ENCODE data around the gene NELFCD.

The NELFCD gene

GRCh38 chr20:58994390-58995159, 13.5 kb downstream of the NELFCD start:
- Histone ChIP-seq H3K27ac (replicated peaks) (no peak overlapping the region), H3K27me3 (ENCODE audit: insufficient read depth, poor library complexity, severe bottlenecking) (no peaks in the 10 kb centered on the region), H3K4me3 (replicated peaks; ENCODE audit: insufficient read depth, low read length) (no peak overlapping the region)
- DNase-seq (ENCODE audit: low read depth in 1 of 2, low spot score in 1 of 2) = no peak
- TF ChIP-seq GABPA (IDR thresholded peaks at IDR 0.05; ENCODE audit: low read depth) = no peak
- no peak for TF ChIP-seq POLR2AphosphoS5 (IDR thresholded peaks at IDR 0.05; ENCODE audit: low read depth)
- no peak for TF ChIP-seq CTCF (IDR thresholded peaks at IDR 0.05; ENCODE audit: insufficient read depth, low read length)
- TF ChIP-seq REST (IDR thresholded peaks at IDR 0.05; ENCODE audit: insufficient replicate concordance, low read depth) = no peak
- TF ChIP-seq SPI1 (IDR thresholded peaks at IDR 0.05; ENCODE audit: borderline replicate concordance, low read depth) = no peak; the same call in 1 of the 2 replicates

- H3K4me3 ChIP-seq (replicated peaks; ENCODE audit: insufficient read depth, low read length) = no peak overlapping the region
- TF ChIP-seq REST (IDR thresholded peaks at IDR 0.05; ENCODE audit: insufficient replicate concordance, low read depth) (no peak), GABPA (IDR thresholded peaks at IDR 0.05; ENCODE audit: low read depth) (no peak), POLR2AphosphoS5 (IDR thresholded peaks at IDR 0.05; ENCODE audit: low read depth) (no peak), CTCF (IDR thresholded peaks at IDR 0.05; ENCODE audit: insufficient read depth, low read length) (no peak), SPI1 (IDR thresholded peaks at IDR 0.05; ENCODE audit: borderline replicate concordance, low read depth) (no peak)
- no peak for DNase-seq (ENCODE audit: low read depth in 1 of 2, low spot score in 1 of 2)
- no peaks in the 10 kb centered on the region for H3K27me3 ChIP-seq (ENCODE audit: insufficient read depth, poor library complexity, severe bottlenecking)
- H3K27ac ChIP-seq (replicated peaks) = no peak overlapping the region
These were observed 14.6 kb downstream of the NELFCD start for GRCh38 chr20:58995461-58996225.

GRCh38 chr20:58996226-58996611, 15.2 kb downstream of the NELFCD start:
- TF ChIP-seq SPI1 (IDR thresholded peaks at IDR 0.05; ENCODE audit: borderline replicate concordance, low read depth) (no peak), REST (IDR thresholded peaks at IDR 0.05; ENCODE audit: insufficient replicate concordance, low read depth) (no peak), POLR2AphosphoS5 (IDR thresholded peaks at IDR 0.05; ENCODE audit: low read depth) (no peak), CTCF (IDR thresholded peaks at IDR 0.05; ENCODE audit: insufficient read depth, low read length) (no peak), GABPA (IDR thresholded peaks at IDR 0.05; ENCODE audit: low read depth) (no peak)
- H3K27me3 ChIP-seq (ENCODE audit: insufficient read depth, poor library complexity, severe bottlenecking) = no peaks in the 10 kb centered on the region
- DNase-seq (ENCODE audit: low read depth in 1 of 2, low spot score in 1 of 2) = no peak
- no peak overlapping the region for H3K4me3 ChIP-seq (replicated peaks; ENCODE audit: insufficient read depth, low read length)
- no peak overlapping the region for H3K27ac ChIP-seq (replicated peaks)
